Measurements from ENCODE around the gene CLEC16A.

Gene CLEC16A, protein sequence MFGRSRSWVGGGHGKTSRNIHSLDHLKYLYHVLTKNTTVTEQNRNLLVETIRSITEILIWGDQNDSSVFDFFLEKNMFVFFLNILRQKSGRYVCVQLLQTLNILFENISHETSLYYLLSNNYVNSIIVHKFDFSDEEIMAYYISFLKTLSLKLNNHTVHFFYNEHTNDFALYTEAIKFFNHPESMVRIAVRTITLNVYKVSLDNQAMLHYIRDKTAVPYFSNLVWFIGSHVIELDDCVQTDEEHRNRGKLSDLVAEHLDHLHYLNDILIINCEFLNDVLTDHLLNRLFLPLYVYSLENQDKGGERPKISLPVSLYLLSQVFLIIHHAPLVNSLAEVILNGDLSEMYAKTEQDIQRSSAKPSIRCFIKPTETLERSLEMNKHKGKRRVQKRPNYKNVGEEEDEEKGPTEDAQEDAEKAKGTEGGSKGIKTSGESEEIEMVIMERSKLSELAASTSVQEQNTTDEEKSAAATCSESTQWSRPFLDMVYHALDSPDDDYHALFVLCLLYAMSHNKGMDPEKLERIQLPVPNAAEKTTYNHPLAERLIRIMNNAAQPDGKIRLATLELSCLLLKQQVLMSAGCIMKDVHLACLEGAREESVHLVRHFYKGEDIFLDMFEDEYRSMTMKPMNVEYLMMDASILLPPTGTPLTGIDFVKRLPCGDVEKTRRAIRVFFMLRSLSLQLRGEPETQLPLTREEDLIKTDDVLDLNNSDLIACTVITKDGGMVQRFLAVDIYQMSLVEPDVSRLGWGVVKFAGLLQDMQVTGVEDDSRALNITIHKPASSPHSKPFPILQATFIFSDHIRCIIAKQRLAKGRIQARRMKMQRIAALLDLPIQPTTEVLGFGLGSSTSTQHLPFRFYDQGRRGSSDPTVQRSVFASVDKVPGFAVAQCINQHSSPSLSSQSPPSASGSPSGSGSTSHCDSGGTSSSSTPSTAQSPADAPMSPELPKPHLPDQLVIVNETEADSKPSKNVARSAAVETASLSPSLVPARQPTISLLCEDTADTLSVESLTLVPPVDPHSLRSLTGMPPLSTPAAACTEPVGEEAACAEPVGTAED

DNA sequence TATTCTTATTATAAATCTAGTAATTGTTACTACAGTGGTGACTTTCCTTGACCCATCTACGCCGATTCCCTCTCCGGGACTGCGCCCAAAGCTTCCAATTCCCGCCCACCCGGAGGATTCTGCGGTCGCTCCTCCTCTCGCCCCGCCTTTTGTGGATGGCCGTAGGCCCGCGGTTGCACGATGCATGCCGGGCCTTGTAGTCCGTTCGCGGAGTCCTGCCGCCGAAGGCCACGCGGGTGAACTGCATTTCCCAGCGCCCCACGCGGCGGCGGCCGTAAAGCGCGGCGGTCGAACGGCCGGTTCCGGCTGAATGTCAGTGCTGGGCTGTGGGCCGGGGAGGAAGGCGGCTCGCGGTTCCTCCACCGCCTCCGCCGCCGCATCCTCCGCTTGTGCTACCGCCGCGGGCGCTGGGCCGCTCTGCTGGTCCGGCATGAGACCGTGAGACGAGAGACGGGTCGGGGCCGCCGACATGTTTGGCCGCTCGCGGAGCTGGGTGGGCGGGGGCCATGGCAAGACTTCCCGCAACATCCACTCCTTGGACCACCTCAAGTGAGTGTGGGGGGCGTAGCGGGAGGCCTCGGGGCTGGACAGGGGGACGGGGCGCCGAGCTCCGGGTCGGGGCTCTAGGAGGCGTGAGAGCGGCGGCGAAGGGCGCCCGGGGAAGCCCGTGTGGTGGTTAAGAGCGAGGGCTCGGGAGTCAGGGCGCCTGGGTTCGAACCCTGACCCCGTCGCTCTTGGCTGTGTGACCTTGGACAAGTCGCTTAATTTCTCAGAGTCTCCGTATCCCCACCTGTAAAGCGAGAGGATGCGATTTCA, at the start of gene CLEC16A:
Gene CLEC16A (plus strand): TSS at position 316 of the 816 bp plus-strand sequence. CDS start 154 bp downstream, at position 470.
- DNase-seq (ENCODE audit: low spot score) = peak; percentile 97

DNA sequence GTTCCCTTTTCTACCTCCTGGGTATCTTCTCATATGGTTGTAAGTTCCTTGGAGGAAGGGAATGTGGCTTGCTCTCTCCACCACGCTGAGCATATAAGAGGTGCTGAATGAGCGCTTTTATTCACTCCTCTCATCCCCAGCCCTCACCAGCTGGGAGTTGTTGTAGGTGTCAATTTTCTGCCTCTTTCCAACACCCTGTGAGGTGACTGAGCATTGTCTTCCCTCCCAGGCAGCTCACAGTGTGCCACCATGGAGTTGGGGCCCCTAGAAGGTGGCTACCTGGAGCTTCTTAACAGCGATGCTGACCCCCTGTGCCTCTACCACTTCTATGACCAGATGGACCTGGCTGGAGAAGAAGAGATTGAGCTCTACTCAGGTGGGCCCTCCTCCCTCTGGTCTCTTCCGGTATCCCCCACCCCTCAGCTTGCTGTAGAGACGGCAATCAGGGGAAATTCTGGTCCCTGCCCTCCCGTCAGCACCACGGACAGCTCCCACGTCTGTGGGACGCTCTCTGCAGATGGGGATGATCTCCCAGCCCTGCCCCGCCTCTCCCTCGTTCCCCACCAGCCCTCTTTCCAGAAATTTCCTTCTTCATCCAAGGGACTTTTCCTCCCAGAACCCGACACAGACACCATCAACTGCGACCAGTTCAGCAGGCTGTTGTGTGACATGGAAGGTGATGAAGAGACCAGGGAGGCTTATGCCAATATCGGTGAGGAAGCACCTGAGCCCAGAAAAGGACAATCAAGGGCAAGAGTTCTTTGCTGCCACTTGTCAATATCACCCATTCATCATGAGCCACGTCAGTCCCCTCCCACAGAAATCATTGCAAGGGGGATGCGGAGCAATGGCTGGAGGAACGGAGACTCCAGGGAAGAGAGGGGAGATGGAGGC, 49.1 kb upstream of the CLEC16A start:
- DNase-seq (ENCODE audit: low spot score) = no peak

DNA sequence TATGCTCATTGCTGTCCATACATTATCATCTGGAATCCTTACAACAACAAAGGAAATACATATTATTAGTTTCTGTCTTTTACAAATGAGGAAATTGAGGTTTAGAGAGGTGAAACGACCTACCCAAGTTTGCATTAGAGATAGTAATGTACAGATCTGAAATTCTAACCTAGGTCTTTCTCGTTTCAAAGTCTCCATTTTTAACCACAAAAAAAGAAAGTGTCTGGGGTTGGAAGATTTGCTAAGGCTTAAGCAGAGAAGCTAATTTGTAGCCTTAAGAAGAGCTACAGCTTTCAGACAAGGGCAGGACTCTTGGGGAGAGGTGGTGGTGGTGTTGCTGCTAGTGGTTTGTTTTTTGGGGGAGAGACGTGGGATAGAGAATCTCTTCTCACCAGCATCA, 48.2 kb upstream of the CLEC16A start:
- no peak for DNase-seq (ENCODE audit: low spot score)

DNA sequence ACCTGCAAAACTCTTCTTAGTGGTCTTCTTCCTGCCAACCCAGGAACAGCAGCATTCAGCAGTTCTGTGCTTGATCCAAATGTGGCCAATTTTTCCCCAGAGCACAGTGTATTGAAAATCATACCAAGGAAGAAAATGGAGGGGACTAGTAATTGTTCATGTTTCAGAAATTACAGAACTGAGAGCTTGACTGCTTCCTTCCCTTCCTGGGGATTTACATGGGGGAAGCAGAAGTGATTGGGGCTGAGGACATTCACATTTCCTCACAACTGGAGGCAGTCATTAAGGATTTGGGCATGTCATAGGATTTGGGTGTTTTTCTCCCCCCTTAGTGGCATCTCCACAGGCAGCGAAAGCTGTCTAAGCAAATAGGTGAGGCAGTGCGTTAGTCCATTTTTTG, 47.6 kb upstream of the CLEC16A start:
- DNase-seq (ENCODE audit: low spot score) = no peak

DNA sequence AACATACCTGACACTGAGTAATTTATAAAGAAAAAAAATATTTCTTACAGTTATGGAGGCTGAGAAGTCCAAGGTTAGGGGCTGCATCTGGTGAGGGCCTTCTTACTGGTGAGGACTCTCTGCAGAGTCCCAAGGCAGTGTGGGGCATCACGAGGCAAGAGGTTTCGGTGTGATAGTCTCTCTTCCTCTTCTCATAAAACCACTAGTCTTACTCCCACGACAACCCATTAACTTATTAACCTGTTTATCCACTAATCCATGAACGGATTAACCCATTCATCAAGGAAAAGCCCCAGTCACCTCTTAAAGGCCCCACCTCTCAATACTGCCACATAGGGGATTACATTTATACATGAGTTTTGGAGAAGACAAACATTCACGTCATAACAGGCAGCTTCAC, 47.2 kb upstream of the CLEC16A start:
- no peak for DNase-seq (ENCODE audit: low spot score)

DNA sequence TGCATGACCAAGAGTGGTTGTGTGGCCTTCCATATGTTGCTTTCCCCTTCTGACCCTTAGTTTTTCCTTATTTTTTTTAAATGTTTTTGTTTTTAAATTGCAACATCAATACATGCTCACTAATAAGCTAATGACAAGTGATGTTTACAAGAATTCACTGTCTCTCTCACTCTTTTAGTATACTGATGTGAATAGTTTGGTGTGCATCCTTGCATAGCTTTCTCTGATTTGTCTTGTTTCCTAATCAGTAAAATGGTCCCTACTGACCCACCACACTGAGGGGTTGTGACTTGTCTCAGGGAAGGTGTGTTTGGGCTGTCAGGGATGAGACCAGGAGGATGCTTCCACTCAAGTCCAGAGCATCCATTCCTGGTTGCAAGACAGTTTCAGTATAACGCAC, 41.4 kb upstream of the CLEC16A start:
- DNase-seq (ENCODE audit: low spot score) = no peak

DNA sequence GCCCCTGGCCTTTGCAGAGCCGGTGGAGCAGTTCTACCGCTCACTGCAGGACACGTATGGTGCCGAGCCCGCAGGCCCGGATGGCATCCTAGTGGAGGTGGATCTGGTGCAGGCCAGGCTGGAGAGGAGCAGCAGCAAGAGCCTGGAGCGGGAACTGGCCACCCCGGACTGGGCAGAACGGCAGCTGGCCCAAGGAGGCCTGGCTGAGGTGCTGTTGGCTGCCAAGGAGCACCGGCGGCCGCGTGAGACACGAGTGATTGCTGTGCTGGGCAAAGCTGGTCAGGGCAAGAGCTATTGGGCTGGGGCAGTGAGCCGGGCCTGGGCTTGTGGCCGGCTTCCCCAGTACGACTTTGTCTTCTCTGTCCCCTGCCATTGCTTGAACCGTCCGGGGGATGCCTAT, 37.9 kb upstream of the CLEC16A start:
- DNase-seq (ENCODE audit: low spot score) = no peak

DNA sequence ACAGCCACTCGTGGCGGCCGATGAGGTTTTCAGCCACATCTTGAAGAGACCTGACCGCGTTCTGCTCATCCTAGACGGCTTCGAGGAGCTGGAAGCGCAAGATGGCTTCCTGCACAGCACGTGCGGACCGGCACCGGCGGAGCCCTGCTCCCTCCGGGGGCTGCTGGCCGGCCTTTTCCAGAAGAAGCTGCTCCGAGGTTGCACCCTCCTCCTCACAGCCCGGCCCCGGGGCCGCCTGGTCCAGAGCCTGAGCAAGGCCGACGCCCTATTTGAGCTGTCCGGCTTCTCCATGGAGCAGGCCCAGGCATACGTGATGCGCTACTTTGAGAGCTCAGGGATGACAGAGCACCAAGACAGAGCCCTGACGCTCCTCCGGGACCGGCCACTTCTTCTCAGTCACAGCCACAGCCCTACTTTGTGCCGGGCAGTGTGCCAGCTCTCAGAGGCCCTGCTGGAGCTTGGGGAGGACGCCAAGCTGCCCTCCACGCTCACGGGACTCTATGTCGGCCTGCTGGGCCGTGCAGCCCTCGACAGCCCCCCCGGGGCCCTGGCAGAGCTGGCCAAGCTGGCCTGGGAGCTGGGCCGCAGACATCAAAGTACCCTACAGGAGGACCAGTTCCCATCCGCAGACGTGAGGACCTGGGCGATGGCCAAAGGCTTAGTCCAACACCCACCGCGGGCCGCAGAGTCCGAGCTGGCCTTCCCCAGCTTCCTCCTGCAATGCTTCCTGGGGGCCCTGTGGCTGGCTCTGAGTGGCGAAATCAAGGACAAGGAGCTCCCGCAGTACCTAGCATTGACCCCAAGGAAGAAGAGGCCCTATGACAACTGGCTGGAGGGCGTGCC, 37.2 kb upstream of the CLEC16A start:
- no peak for DNase-seq (ENCODE audit: low spot score)

DNA sequence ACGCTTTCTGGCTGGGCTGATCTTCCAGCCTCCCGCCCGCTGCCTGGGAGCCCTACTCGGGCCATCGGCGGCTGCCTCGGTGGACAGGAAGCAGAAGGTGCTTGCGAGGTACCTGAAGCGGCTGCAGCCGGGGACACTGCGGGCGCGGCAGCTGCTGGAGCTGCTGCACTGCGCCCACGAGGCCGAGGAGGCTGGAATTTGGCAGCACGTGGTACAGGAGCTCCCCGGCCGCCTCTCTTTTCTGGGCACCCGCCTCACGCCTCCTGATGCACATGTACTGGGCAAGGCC, 36.7 kb upstream of the CLEC16A start:
- no peak for DNase-seq (ENCODE audit: low spot score)

DNA sequence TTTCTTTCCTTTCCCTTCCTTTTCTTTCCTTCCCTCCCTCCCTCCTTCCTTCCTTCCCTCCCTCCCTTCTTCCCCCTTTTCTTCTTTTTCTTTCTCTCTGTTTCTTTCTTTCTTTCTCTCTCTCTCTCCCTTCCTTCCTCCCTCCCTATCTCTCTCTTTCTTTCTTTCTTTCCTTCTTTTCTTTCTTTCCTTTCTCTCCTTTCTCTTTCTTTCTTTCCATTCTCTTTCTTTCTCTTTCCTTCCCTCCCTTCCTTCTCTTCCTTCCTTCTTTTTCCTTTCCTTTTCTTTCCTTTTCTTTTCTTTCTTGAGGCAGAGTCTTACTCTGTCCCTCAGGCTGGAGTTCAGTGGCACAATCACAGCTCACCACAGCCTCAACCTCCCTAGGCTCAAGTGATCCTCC, 33.1 kb upstream of the CLEC16A start:
- no peak for DNase-seq (ENCODE audit: low spot score)

DNA sequence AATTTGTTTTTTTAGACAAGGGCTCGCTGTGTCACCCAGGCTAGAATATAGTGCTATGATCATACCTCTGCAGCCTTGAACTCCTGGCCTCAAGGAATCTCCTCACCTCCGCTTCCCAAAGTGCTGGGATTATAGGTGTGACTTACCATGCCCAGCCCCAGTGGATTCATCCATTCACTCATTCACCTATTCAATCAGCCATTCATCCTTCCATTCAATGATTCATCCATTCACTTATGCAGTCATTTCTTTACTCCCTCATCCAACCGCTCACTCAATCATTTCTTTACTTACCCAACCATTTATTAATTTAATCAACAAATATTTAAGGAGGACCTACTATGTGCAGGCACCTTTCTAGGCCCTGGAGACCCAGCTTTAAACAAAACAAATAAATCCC, 27.8 kb upstream of the CLEC16A start:
- DNase-seq (ENCODE audit: low spot score) = no peak

DNA sequence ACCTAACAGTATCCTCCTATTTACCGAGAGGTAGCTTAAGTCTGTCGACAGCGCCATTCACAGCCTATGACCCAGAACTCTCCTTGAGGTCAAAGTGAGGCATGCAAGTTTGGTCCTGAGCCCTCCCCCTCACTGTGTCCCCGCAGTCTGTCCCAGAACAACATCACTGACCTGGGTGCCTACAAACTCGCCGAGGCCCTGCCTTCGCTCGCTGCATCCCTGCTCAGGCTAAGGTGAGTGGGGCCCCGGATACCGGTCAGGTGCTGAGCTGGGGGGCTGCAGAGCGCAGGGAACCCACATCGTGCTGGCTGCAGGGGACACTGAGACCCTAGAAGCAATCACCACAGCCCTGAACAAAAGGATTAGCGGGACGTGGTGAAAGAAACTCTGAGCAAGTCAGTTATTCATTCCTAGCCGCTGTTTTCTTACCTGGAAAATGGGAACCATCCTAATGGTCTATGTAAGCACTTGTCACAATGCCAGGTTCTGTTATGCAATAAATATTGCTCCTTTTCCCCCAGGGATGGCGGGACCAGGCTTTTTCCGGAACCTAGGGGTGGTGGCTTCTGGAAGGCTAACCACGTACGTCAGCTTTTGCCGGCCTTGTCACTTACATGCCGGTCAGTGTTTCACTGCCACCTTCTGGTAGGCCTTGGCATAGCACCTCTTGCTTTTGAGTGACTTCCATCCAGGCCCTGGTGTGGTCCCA, 25.9 kb upstream of the CLEC16A start:
- DNase-seq (ENCODE audit: low spot score) = peak; percentile 89

DNA sequence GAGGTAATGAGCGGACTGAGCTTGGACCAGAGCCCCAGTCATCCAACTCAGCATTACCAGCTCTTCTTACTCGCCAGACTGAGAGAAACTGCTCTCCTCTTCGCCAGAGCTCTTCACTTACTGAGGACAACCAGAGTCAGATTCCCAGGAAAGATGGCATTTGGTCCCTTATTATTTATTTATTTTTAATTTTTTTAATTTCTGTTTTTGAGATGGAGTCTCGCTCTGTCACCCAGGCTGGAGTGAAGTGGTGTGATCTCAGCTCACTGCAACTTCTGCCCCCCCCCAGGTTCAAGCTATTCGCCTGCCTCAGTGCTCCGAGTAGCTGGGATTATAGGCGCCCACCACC, 25.4 kb upstream of the CLEC16A start:
- DNase-seq (ENCODE audit: low spot score) = no peak

DNA sequence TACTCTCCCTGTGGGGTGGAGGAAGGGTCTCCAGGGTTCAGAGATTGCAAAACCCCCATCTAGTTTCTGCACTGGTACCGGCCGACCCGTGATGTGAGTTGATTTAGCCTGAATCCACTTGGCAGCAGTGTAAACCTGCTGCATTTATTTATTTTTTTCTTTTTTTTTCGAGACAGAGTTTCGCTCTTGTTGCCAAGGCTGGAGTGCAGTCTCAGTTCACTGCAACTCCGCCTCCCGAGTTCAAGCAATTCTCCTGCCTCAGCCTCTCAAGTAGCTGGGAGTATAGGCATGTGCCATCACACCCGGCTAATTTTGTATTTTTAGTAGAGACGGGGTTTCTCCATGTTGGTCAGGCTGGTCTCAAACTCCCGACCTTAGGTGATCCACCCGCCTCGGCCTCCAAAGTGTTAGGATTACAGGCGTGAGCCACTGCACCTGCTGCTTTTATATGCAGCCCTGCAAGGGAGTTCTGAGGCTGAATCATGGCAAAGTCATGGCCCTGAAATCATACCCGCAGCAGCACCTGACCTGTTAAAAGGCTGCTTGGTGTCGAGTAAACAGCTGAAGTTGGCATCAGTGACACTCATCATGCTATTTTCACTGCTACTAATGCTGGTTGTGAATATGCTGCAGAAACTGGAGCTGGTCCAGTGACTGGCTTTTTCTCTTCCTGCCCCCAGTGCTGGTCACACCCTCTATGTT, 23.5 kb upstream of the CLEC16A start:
- DNase-seq (ENCODE audit: low spot score) = no peak

DNA sequence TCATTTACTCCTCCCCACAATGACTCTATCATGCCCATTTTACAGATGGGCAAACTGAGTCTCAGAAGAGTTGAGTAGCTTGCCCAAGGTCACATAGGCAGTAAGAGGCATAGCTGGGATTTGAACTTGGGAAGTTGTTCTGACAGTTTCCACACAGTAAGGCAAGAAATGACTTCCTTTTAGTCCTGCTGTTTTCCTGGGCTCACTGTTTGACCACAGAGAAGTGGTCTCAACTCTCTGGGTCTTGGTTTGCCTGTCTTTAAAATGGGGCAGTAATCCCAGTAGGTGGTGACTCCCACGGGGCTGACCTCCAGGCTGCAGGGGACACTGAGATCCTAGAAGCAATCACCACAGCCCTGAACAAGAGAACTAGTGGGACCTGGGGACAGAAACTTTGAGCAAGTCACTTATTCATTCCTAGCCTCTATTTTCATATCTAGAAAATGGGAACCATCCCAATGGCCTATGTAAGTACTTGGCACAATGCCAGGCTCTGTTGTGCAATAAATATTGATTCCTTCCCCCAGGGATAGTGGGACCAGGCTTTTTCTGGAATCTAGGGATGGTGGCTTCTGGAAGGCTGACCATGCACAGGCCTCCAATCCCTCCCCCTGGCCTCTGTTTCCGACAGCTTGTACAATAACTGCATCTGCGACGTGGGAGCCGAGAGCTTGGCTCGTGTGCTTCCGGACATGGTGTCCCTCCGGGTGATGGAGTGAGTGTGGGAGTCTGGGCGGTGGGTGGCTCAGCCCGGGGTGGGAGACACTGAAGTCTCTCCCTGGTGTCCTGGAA, 22.6 kb upstream of the CLEC16A start:
- no peak for DNase-seq (ENCODE audit: low spot score)

DNA sequence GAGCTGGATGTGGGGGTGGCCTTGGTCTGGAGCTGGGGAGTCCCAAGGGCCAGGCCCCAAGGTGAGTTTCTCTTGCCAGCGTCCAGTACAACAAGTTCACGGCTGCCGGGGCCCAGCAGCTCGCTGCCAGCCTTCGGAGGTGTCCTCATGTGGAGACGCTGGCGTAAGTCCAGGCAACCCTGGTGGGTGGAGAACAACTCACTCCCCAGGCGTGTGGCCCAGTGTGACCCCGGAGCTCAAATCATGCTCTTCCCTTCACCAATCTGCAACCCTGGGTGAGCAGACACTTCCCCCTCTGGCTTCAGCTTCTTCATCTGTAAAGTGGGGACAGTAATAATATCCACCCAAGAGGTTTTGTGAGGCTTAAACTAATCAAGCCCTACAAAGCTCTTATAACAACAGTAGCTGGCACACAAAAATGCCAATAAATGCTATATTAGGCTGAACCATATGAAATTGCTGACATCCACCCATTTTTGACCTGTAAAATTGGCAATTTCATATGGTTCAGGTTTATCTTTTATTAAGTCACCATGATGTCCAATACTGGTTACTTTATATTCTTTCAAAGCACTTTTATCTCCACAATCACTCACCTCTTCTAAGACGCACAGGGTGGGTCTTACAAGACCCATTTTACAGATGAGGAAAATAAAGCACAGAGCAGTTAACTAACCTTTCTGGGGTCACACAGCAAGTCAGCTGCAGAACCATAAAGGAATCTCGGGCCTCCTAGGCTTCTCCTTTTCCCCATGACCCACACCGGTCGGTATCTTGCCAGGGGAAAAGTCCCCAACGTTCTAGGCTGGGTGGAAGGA, 21.8 kb upstream of the CLEC16A start:
- no peak for DNase-seq (ENCODE audit: low spot score)

DNA sequence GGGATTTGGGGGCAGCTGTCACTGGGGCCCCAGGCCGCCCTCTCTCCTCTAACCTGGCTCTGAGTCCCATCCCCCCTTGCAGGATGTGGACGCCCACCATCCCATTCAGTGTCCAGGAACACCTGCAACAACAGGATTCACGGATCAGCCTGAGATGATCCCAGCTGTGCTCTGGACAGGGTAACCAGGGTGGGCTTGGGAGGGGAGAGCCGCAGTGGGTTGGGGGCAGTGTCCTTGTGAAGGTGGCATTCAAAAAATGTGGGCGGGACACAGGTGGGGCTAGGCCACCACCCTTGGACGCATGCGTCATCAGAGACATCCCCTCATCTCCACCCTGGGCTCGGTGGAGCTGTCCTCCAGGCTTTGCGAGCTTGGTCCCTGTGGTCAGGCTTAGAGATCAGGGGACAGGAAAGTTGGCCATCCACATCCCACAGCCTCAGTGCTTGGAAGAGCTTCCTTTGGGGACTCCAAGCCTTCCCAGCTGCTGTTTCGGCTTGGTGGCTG, 21.2 kb upstream of the CLEC16A start:
- no peak for DNase-seq (ENCODE audit: low spot score)

Data from activated CD4-positive, alpha-beta T cell treated with anti-CD3 and anti-CD28 coated beads, Interleukin-2, Interleukin-4, amounts not matched to agents 100 ng/mL and 50 ng/mL, durations not matched to agents 16 hours and 8 hours (primary cell).